Measurements from ENCODE around the gene EP400.

DNA sequence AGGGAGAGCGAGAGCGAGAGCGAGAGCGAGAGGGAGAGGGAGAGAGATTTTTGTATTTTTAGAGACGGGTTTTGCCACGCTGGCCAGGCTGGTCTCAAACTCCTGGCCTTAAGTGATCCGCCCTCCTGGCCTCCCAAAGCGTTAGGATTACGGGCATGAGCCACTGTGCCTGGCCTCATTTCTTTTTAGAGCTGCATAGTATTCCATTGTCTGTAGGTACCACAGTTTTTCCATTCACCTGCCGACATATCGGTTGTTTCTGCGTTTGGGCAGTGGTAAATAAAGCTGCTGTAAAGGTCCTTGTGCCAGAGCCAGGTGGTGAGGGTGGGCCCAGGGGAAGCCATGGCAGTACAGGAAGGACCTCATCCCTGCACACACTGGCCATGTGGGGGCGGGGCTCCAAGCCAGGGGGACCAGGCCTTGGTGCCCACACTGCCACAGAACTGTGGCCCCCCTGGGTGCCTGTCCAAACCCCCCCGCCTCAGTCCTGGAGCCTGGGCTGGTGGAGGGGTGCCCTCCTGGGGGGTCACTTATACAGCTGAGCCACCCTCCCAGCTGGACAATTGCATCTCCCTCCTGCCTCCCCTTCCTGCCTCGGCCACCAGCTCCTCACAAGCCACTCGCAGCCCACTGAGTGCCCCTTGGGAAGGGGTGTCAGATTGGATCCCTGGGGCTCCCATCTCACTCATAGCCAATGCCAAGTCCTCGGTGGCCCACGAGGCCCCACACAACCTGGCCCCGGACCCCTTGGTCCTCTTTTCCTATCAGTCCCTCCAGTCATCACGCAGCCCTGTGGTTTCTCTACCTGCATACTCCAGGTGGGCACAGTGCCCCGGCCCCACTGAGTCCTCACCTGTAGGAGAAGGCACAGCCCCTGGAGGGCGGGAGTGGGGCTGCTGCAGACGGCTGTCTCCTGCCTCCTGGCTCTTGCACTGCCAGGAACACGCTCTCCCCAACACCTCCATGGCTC, 22.3 kb upstream of the EP400 start:
- TF ChIP-seq, protein P1, sequence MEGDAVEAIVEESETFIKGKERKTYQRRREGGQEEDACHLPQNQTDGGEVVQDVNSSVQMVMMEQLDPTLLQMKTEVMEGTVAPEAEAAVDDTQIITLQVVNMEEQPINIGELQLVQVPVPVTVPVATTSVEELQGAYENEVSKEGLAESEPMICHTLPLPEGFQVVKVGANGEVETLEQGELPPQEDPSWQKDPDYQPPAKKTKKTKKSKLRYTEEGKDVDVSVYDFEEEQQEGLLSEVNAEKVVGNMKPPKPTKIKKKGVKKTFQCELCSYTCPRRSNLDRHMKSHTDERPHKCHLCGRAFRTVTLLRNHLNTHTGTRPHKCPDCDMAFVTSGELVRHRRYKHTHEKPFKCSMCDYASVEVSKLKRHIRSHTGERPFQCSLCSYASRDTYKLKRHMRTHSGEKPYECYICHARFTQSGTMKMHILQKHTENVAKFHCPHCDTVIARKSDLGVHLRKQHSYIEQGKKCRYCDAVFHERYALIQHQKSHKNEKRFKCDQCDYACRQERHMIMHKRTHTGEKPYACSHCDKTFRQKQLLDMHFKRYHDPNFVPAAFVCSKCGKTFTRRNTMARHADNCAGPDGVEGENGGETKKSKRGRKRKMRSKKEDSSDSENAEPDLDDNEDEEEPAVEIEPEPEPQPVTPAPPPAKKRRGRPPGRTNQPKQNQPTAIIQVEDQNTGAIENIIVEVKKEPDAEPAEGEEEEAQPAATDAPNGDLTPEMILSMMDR (conservative IDR thresholded peaks at IDR 0.05): no peak
- TF ChIP-seq ZFX (IDR thresholded peaks at IDR 0.05): no peak
